Stimulated activated CD8-positive, alpha-beta memory T cell treated with anti-CD3 and anti-CD28 coated beads, Interleukin-7, amount 100 ng/mL, for 4 hours (primary cell): ENCODE results near the gene MAN1A1.

Experiments
- DNase-seq, 2 donors: peaks; one replicate each; pipeline ENCODE4 v3.0.0-alpha.2; 2020; ENCODE audit warnings: low read depth in 2 of 2

Gene MAN1A1

GRCh38 chr6:119196715-119197114, 152.8 kb downstream of the MAN1A1 start:
- no peak for DNase-seq

DNA sequence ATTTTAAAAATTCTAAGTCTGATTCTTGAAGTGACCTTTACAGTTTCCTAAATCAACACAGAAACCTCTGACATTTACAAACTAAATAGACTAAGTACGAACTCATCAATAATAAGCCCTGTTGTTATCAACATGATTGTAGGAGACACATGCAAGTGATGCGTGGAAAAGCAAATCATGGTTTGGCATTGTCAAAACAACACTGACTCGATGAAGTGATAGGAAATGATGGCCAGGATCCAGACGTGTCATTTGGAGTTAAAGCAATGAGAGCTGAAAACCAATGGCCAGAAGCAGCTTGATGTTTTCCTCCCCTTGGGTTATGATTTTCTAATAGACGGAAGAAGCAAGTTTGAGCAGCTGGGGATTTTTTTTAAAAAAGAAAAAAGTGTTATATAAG, 153.7 kb downstream of the MAN1A1 start:
- DNase-seq, result no peak

DNA sequence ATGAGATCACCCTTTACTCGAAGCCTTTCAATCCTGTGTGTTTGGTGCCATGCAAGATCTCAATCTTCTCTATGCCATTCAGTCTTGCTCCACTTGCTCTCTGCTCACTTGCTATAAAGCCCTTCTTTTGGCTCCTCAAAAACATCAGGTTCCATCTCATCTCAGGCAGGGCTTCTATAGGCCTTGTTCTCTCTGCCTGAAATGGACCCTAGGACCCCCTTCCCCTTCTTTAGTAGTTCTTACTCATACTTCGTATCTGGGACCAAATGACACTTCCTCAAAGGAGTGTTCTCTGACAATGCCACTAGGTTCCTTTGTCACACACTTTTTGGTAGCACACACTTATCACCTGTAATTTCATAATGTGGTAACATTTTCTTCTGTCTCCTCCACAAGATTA, 154.4 kb downstream of the MAN1A1 start:
- no peak for DNase-seq

DNA sequence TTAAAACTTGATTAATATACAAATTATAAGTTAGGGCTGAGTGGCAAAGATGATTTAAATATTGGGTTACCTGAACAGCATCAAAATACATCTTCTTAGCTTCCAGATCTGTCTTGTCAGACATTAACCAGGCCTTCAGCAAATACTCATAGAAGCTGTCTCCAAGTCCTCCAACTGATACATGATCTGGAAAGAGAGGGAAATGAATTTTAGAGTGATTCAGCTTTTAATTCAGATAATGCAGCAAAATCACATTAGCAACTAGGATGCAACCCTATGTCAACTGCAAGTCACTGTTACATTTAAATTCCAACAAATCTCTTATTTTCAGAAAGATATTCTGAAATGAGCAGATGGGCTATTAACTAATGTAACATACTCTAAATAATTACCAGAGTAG, 155.9 kb downstream of the MAN1A1 start:
- no peak for DNase-seq

DNA sequence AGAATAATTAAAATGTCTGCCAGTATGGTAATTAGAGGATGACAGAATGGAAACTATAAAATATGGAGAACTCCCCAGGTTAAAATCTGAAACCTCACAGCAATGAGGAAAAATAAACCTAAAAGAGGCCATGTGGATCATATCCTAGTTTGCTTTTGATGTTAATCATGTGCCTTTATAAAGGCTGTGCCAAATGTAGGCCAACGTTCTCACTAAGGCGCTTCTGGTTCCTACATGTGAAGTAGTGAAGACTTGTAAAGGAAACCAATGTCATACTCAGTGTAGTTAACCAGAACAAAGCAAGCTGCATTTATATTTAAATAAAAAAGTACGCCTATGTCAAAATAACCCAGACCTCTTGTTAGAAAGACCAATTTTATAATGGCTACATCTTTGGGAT, 157.4 kb downstream of the MAN1A1 start:
- DNase-seq, result no peak

DNA sequence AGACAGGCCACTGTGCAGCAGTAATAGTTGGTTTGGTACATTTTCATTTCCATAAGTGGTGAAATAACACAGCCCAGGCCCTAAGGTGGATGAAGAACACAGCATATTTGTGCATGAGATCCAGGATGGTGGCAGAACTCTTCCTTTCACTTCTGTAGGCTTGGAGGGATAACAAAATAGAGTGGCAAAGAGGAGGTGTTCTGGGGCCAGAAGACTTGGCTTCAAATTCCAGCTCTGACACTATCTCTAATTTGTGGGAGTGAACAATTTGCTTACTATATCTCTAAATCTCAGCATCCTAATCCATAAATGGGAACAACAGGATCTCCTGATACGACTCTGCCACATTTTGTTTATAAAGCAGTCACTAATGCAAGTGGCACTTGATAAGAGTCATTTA, 159.4 kb downstream of the MAN1A1 start:
- DNase-seq, result no peak

- DNase-seq, result no peak
Observed at GRCh38 chr6:119189498-119189897, 160.1 kb downstream of the MAN1A1 start.

- no peak for DNase-seq
Observed at GRCh38 chr6:119187596-119187995, 162.0 kb downstream of the MAN1A1 start.

DNA sequence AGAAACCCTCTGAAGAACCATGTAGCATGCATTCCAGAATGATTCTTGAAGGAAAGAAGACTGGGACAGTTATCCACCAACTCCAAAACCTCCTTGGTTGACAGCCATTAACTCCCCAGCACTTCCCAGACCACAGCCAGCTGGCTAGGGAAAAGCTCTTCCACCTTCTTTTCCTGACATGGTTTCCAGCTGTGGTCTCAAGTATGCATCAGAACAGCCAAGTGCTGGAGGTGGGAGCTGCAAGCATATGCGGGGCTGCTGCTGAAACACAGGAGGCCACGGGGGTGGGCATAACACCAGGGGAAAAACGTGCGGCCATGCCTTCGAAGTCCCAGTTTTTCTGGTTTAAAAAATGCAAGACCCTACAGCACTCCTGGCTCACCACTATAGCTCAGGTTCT, 163.1 kb downstream of the MAN1A1 start:
- DNase-seq, result no peak

DNA sequence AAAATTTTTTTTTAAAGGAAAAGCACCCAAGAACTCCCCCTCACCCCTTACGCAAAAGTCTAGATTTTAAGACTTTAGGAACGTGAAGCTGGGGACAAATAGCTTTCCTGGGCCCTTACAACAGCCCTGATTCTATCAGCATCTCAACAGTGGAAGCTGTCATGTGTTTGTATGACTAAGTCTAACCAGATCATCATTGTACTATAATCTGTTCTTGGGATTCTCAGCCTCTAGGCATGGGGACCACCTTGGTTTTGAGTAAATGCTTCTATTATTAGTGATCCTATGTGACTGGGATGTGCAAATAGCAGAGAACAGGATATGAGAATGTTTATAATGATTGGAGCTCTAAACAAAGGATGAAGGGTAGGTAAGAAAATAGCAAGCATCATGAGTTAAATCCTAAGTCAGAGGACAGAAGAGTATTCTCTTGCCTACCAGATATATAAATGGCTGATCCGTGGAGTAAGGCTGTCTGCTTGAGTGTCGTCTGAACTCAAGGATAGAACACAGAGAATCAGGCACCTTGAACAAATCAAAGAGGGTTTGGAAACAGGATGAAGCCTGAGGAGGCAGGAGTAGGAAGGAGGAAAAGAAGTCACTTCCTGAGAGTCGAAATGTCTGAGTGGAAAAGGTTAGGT, 165.4 kb downstream of the MAN1A1 start:
- no peak for DNase-seq

DNA sequence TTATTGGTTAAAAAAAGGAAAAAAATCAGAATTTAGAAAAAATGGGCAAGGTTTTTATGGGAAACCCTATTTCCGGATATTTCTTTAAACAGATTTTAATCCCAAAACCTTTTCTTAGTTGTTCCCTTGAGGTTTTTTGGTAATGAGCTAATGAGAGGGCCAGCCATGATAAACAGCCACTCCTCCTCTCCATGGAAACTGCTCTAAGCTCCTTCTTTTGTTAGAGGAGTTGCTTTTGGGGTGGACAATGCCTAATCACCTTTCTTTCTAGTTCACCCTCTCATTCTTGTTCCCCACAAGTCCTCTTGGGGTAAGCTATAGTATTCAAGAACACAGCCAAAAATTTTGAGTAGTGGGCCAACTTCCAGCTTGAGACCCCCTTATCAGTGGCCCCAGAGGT, 166.1 kb downstream of the MAN1A1 start:
- DNase-seq, result no peak

GRCh38 chr6:119182875-119183274, 166.7 kb downstream of the MAN1A1 start:
- DNase-seq, result no peak

DNA sequence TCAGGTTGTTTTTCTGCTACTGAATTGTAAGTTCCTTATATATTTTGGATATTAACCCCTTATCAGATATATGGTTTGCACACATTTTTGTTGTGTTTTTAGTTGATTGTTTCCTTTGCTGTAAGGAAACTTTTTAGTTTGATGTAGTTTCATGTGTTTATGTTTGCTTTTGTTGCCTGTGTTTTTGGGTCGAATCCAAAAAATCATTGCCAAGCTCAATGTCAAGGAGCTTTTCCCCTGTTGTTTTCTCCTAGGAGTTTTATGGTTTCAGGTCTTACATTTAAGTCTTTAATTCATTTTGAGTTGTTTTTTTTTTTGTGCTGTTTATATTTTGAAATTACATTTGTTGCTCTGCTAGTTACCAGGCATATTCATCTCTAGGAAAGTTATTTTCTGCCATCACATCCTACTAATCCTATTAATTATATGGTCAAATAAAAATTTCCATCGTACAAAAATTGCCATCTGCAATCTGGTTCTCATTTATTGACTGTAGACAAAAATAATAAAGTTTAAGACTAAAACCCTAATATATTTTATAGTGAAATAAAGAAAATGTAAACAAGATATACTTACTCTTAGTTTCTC, 167.3 kb downstream of the MAN1A1 start:
- no peak for DNase-seq

GRCh38 chr6:119181046-119181445, 168.5 kb downstream of the MAN1A1 start:
- no peak for DNase-seq

DNA sequence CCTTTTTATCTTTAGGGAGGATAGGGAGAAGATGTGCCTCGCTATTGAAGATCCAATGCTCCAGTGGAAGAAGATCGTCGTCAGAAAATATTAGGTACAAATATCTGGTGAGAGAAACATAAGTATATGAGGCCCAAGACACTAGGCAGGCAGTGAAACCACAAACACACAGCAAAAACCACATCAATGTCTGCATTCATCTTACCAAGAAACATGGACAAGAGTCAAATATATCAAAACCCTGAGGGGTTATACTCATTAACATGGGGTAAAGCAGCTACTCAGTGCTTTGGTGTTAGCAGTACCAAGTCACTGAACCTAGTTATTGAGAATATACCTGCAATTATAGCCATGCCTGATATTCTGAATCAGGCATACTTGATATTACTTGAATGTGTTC, 169.7 kb downstream of the MAN1A1 start:
- no peak for DNase-seq

DNA sequence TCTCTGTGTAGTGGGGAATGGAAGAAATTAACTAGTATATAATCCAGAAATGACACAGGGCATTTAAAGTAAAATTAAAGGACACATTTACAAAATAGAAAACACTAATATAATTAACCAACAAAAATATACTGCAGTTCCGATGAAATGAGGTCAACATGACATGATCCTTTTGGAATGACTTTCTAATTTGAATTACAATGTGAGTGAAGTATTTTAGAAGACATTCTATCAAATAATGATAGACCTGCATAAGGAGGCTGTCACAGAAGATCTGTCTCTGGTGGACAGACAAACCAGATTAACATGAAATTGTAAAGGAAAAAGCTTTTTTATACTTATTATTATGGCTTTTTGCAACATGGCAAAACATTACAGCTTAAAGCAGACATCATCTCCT, 170.5 kb downstream of the MAN1A1 start:
- DNase-seq, result no peak

DNA sequence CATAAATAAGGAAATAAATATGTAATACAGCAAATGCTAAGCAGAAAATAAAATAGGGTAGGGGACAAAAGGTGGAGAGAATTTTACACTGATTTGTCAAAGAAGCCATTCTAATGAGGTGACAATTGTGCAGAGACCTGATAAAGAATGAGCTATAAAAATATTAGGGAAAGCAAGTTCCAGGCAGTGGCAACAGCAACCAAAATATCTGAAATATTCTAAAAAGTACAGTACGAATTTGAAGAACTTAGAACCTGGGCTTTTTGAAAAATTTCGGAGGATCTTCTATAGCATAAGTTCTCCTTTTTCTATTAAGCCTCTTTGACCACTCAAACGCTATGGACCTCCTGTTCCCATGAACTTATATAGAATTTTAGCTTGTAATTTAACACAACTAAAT, 173.1 kb downstream of the MAN1A1 start:
- DNase-seq, result no peak

DNA sequence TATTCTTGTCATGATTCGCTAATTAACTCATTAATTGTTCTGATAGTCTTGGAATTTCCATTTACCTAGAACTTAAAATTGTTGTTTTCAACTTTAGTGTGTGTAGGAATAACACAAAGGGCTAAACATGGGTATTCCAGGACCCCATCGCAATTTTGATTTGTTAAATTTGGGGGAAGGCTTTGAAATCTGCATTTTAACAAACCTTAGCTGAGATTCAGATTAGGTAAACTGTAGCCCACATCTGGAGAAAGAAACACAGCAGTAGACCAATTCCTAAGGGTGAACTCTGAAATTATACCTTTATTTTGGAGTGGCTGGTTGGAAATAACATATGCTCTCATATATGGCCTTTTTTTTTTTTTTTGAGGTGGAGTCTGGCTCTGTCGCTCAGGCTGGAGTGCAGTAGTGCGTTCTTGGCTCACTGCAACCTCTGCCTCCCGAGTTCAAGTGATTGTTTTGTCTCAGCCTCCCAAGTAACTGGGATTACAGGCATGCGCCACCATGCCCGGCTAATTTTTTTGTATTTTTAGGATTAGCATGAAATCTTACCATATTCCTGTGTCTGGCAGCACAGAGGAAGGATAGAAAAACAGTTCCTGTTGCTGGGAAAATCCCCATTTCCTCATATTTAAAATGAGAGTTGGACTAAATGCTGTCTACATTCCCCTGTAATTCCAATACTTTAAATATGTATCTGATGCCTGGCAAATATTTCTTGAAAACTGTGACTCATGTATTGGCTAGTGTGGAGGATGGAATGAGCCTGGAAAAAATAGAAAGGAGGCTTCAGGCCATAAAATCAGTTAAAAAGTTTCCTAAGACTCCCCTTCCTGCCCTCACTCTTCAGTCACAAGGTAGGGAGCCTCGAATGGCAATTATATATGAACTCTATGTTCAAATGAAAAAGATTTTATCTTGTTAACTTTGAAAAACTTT, 174.4 kb downstream of the MAN1A1 start:
- no peak for DNase-seq

- no peak for DNase-seq
Observed at GRCh38 chr6:119174085-119174445, 175.5 kb downstream of the MAN1A1 start.

DNA sequence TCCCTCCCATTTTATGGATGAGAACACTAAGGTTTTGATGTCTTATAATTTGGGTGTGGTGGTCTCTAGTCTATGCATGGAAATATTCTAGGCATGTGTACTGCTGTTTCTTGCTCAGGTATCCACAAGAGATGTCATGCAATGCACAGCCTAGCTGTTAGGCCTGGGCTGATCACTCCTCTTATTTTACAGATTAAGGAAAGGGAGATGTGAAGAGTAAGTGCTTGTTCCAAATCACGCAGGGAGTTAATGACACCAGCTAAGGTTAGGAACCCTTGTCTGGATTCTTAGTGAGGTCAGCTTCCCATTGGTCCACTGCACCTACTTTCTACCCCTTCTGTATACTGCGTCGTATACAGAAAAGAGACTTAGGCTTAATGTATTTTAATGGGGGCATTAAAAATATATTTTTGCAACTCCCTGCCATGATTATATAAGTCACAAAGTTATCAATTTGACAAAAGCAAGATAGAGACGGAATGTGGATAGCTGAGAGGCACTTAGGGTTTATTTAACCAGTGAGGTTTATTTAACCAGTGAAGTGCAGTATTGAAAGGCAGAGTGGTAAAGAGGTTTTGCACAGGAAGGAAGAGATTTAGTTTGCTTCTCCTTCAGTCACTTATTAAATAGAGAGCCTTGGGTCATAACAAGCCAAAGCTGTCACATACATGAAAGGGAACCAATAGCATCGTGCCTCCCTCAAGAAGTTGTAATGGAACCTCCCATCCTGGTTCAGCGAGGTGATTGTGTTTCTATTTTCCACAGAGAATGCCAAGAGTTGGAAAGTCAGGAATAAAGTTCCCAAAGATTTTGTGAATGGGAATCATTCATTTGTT, 176.1 kb downstream of the MAN1A1 start:
- DNase-seq, result no peak

DNA sequence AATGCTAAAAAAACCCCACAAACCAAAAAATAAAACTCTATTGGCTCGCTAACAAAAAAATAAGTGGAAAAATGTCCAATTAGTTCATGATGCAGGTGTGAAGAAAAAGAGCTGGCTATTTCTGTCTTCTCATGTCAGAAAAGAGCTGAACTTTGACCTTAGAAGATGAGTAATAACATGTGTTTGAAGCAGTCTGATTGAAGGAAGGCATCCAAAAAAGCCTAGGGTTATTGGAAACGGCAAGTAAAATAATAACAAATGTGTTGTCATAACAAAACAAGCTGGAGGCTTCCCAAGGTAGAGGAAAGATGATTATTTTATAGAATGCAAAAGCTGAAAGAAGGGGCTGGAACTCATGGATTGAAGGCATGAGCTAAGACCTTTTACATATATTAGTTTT, 176.7 kb downstream of the MAN1A1 start:
- DNase-seq, result no peak
